ENCODE measurements around the gene PTCD2.

GRCh38 chr5:72380492-72381274 lies 60.5 kb downstream of the PTCD2 start:
- TF ChIP-seq REST (IDR thresholded peaks at IDR 0.05; ENCODE audit: insufficient read depth in 1 of 2, low read depth in 2 of 2, low read length in 2 of 2) (no peak), TAF1 (IDR thresholded peaks at IDR 0.05; ENCODE audit: borderline replicate concordance, insufficient read depth, low read length) (no peak), POLR2AphosphoS5 (IDR thresholded peaks at IDR 0.05; ENCODE audit: low read depth, low read length) (no peak)
